Mammary epithelial cell (primary cell): ENCODE measurements around the gene HIGD1C.

Experiments used
- CTCF ChIP-seq, 2 donors: IDR thresholded peaks in 1 of 2; conservative IDR thresholded peaks in 1 of 2; 2 replicates each; pipeline ENCODE4 v1.5.1; 2011 to 2012; ENCODE audit warnings: inconsistent platforms in 2 of 2, low read length in 2 of 2, mild to moderate bottlenecking in 2 of 2, control low read depth in 1 of 2, low read depth in 1 of 2; ENCODE audit not compliant: insufficient read depth in 1 of 2; ENCODE audit errors: extremely low read depth in 1 of 2
- EZH2 ChIP-seq: IDR thresholded peaks from 2 replicates; pipeline ENCODE4 v1.6.1; 2012; ENCODE audit warnings: low read length, inconsistent platforms, borderline replicate concordance

GRCh38 chr12:51004504-51004903, 52.2 kb downstream of the HIGD1C start:
- no peak for TF ChIP-seq CTCF (conservative IDR thresholded peaks at IDR 0.05 in 1 of 2, IDR thresholded peaks at IDR 0.05 in 1 of 2; ENCODE audit: extremely low read depth in 1 of 2, insufficient read depth in 1 of 2, low read depth in 1 of 2, low read length in 2 of 2)
- TF ChIP-seq EZH2: no peak
